H9 (cell line): ENCODE results near the gene TBXA2R. TPM values are rescaled to one million over a fixed set of nuclear protein-coding genes. Genes with fewer than 3 reads are reported as not detected.

ENCODE experiments used
- DNase-seq: peaks from one replicate; pipeline ENCODE4 v3.0.0-alpha.2; 2017
- H2AFZ ChIP-seq: one replicate; pipeline ENCODE4 v1.6.1; 2013; ENCODE audit warnings: mild to moderate bottlenecking, low read length, control low read depth, moderate library complexity
- H2AK5ac ChIP-seq: 2 replicates; pipeline ENCODE4 v1.6.1; 2013; ENCODE audit warnings: low read length, control low read depth, mixed read lengths; ENCODE audit not compliant: insufficient read length
- H2BK120ac ChIP-seq: one replicate; pipeline ENCODE4 v1.6.1; 2013; ENCODE audit warnings: low read depth, mild to moderate bottlenecking, low read length, control low read depth, inconsistent platforms; ENCODE audit not compliant: poor library complexity, severe bottlenecking
- H2BK12ac ChIP-seq: 2 replicates; pipeline ENCODE4 v1.6.1; 2013; ENCODE audit warnings: low read length, control low read depth, mixed read lengths, low read depth; ENCODE audit not compliant: insufficient read length
- H2BK15ac ChIP-seq: 2 replicates; pipeline ENCODE4 v1.6.1; 2013; ENCODE audit warnings: low read depth, low read length, control low read depth
- H2BK20ac ChIP-seq: one replicate; pipeline ENCODE4 v1.6.1; 2013; ENCODE audit warnings: low read depth, mild to moderate bottlenecking, low read length, control low read depth, inconsistent platforms; ENCODE audit not compliant: poor library complexity, severe bottlenecking
- H2BK5ac ChIP-seq: 2 replicates; pipeline ENCODE4 v1.6.1; 2013; ENCODE audit warnings: low read length, control low read depth, mixed read lengths; ENCODE audit not compliant: insufficient read length
- H3K14ac ChIP-seq: 2 replicates; pipeline ENCODE4 v1.6.1; 2013; ENCODE audit warnings: low read length, control low read depth; ENCODE audit not compliant: insufficient read depth
- H3K18ac ChIP-seq: 2 replicates; pipeline ENCODE4 v1.6.1; 2013; ENCODE audit warnings: low read depth, mild to moderate bottlenecking, mixed read lengths, low read length, control low read depth; ENCODE audit not compliant: insufficient read length
- H3K23ac ChIP-seq: 2 replicates; pipeline ENCODE4 v1.6.1; 2013; ENCODE audit warnings: low read length, control low read depth, mixed read lengths, low read depth; ENCODE audit not compliant: insufficient read length
- H3K23me2 ChIP-seq: 2 replicates; pipeline ENCODE4 v1.6.1; 2013; ENCODE audit warnings: low read depth, mild to moderate bottlenecking, mixed read lengths, low read length, control low read depth; ENCODE audit not compliant: insufficient read length, poor library complexity, severe bottlenecking
- H3K27ac ChIP-seq: 2 replicates; pipeline ENCODE4 v1.5.1; 2013; ENCODE audit warnings: low read length, control low read depth, mixed read lengths, low read depth; ENCODE audit not compliant: insufficient read length
- H3K27me3 ChIP-seq: 2 replicates; pipeline ENCODE4 v1.6.1; 2013; ENCODE audit warnings: low read length, control low read depth, inconsistent platforms; ENCODE audit not compliant: insufficient read depth
- H3K4ac ChIP-seq: 2 replicates; pipeline ENCODE4 v1.6.1; 2013; ENCODE audit warnings: low read depth, mild to moderate bottlenecking, control low read depth, inconsistent platforms, low read length, moderate library complexity
- H3K4me1 ChIP-seq: 2 replicates; pipeline ENCODE4 v1.6.1; 2013; ENCODE audit warnings: low read length, control low read depth, inconsistent platforms; ENCODE audit not compliant: insufficient read depth
- H3K4me2 ChIP-seq: 2 replicates; pipeline ENCODE4 v1.6.1; 2013; ENCODE audit warnings: low read length, control low read depth, mixed read lengths; ENCODE audit not compliant: insufficient read length, insufficient read depth
- H3K56ac ChIP-seq: 2 replicates; pipeline ENCODE4 v1.6.1; 2013; ENCODE audit warnings: low read depth, mild to moderate bottlenecking, mixed read lengths, low read length, control low read depth; ENCODE audit not compliant: insufficient read length
- H3K79me1 ChIP-seq: 2 replicates; pipeline ENCODE4 v1.6.1; 2013; ENCODE audit warnings: low read depth, mild to moderate bottlenecking, moderate library complexity, low read length, control low read depth, inconsistent platforms; ENCODE audit not compliant: insufficient read depth, poor library complexity, severe bottlenecking
- H3K79me2 ChIP-seq: 2 replicates; pipeline ENCODE4 v1.6.1; 2013; ENCODE audit warnings: low read length, control low read depth, inconsistent platforms; ENCODE audit not compliant: insufficient read depth
- H3K9ac ChIP-seq: 2 replicates; pipeline ENCODE4 v1.6.1; 2013; ENCODE audit warnings: low read length, control low read depth, mixed read lengths; ENCODE audit not compliant: insufficient read length; ENCODE audit errors: extremely low read depth
- H3K9me3 ChIP-seq: one replicate; pipeline ENCODE4 v1.6.1; 2013; ENCODE audit warnings: low read depth, low read length, inconsistent platforms; ENCODE audit not compliant: control insufficient read depth
- H3T11ph ChIP-seq: one replicate; pipeline ENCODE4 v1.6.1; 2013; ENCODE audit warnings: mild to moderate bottlenecking, low read length, control low read depth, inconsistent platforms
- H4K20me1 ChIP-seq: one replicate; pipeline ENCODE4 v1.6.1; 2013; ENCODE audit not compliant: control insufficient read depth, insufficient read length, insufficient read depth
- H4K5ac ChIP-seq: 2 replicates; pipeline ENCODE4 v1.6.1; 2013; ENCODE audit warnings: low read depth, mild to moderate bottlenecking, mixed read lengths, low read length, control low read depth; ENCODE audit not compliant: insufficient read length
- H4K8ac ChIP-seq: replicated peaks from 2 replicates; pipeline ENCODE4 v1.6.1; 2013; ENCODE audit warnings: low read length, control low read depth, mixed read lengths, low read depth; ENCODE audit not compliant: insufficient read length
- H4K91ac ChIP-seq: 2 replicates; pipeline ENCODE4 v1.6.1; 2013; ENCODE audit warnings: low read depth, mild to moderate bottlenecking, moderate library complexity, mixed read lengths, low read length, control low read depth; ENCODE audit not compliant: insufficient read length
- H3K27ac Mint-ChIP-seq, 3 experiments: 2 replicates in 2 of 3; 3 replicates in 1 of 3; pipeline ENCODE4 v1.8.0; 2020 to 2021; ENCODE audit warnings: mixed read lengths in 3 of 3, mild to moderate bottlenecking in 1 of 3, moderate library complexity in 1 of 3
- H3K27me3 Mint-ChIP-seq: 2 replicates; pipeline ENCODE4 v1.8.0; 2021; ENCODE audit warnings: low read depth, mild to moderate bottlenecking, moderate library complexity, mixed read lengths
- H3K36me3 Mint-ChIP-seq, 3 experiments: 2 replicates in 2 of 3; 3 replicates in 1 of 3; pipeline ENCODE4 v1.8.0; 2020 to 2021; ENCODE audit warnings: low read depth in 3 of 3, mixed read lengths in 3 of 3; ENCODE audit not compliant: insufficient read depth in 1 of 3
- H3K4me1 Mint-ChIP-seq, 2 experiments: 2 replicates each; pipeline ENCODE4 v1.8.0; 2020; ENCODE audit warnings: mixed read lengths in 2 of 2
- H3K4me3 Mint-ChIP-seq, 2 experiments: 2 replicates in 1 of 2; 3 replicates in 1 of 2; pipeline ENCODE4 v1.8.0; 2020 to 2021; ENCODE audit warnings: mild to moderate bottlenecking in 2 of 2, mixed read lengths in 2 of 2, moderate library complexity in 1 of 2
- H3K9me3 Mint-ChIP-seq, 2 experiments: 2 replicates in 1 of 2; 3 replicates in 1 of 2; pipeline ENCODE4 v1.8.0; 2020; ENCODE audit warnings: mild to moderate bottlenecking in 2 of 2, mixed read lengths in 2 of 2, moderate library complexity in 1 of 2
- CTCF ChIP-seq: fragments of 200-600 bp; sonication (generic); conservative IDR thresholded peaks from 3 replicates; pipeline ENCODE4 v1.8.0; 2021; ENCODE audit warnings: antibody characterized with exemption, mild to moderate bottlenecking
- WGBS: extraction: QIAGEN DNeasy Blood & Tissue Kit; methylation state at CpG from one replicate; pipeline ENCODE4 v1.1.7; 2013; ENCODE audit warnings: missing lambda C conversion rate, low lambda C conversion rate, mixed read lengths; ENCODE audit not compliant: insufficient read length; ENCODE audit errors: extremely low coverage; 5-methylcytosine and 5-hydroxymethylcytosine counted together
- total RNA-seq: library from RNA; stranded (reverse); gene quantifications from 2 replicates; pipeline ENCODE4 v1.2.1, GENCODE V29; 2021

TBXA2R gene
- total RNA-seq, 1 experiment from 2014 or later: 0.63 TPM

DNA sequence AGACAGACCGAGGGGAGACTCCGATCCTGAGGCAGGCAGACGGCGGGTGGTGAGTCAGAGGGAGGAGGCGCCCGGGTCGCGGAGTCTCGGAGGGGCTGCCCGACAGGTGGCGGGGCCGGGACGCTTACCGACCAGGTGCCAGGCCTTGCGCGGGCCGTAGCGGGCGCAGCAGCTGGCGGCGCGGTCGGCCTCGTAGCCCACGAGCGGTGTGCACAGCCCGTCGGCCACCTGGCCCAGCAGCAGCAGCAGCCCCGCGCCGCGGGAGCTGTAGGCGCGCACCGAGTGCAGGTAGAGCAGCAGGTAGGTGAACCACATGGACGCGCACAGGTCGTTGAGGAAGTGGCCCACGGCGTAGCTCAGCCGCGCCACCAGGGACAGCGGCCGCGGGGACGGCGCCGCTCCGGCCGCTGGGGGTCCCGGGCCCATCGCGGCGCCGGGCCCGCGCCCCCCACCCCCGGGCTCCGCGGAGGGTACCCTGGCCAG lies 49.7 kb downstream of the TBXA2R start:
- Histone ChIP-seq H2BK15ac (no peak overlapping the region), H3K4me2 (peak overlapping the region; percentile 43), H4K91ac (no peak overlapping the region), H3K14ac (no peak overlapping the region), H3K27me3 (no peaks in the 10 kb centered on the region; the same call in 1 of the 2 replicates), H3T11ph (no peak overlapping the region), H4K20me1 (peaks cover 3% of the 10 kb centered on the region), H3K23ac (no peak overlapping the region), H3K27ac (no peak overlapping the region), H3K79me2 (no peaks in the 10 kb centered on the region), H3K4ac (no peak overlapping the region), H4K5ac (no peak overlapping the region), H3K56ac (no peak overlapping the region), H4K8ac (no peak overlapping the region), H2BK5ac (no peak overlapping the region), H3K4me1 (no peaks in the 10 kb centered on the region), H3K18ac (no peak overlapping the region), H2AK5ac (no peak overlapping the region), H2BK12ac (no peak overlapping the region), H3K79me1 (no peaks in the 10 kb centered on the region), H2BK120ac (no peak overlapping the region), H3K9ac (no peak overlapping the region), H2AFZ (no peak overlapping the region), H2BK20ac (no peak overlapping the region), H3K9me3 (no peaks in the 10 kb centered on the region), H3K23me2 (peaks cover 8% of the 10 kb centered on the region)
- DNase-seq: peak; percentile 33
- TF ChIP-seq CTCF: no peak
- Mint-ChIP-seq H3K27ac (no peak overlapping the region), H3K4me3 (peak overlapping the region; percentile 86 to 97), H3K36me3 (0 out of 7 replicates have a peak, but pooled peaks cover 0 to 5% (median 0%) of the 10 kb centered on the region in 3 experiments), H3K9me3 (no peaks in the 10 kb centered on the region), H3K27me3 (peaks cover 39% of the 10 kb centered on the region), H3K4me1 (peaks cover 12 to 15% of the 10 kb centered on the region in 2 experiments)
- no CpG with 5 or more reads among the region's 60 CpGs for WGBS
